HG02852 (cell line): ENCODE measurements around the gene CCDC90B.
"Not testable (repeated sequence)": the region's sequence is repeated elsewhere in the genome, so short reads cannot be mapped to it uniquely, and the experiment has no call there.

Experiments
- ATAC-seq: cut with Tn5 transposase; IDR thresholded peaks from one replicate; pipeline ENCODE4 v1.9.1; 2021; ENCODE audit warnings: mild to moderate bottlenecking, moderate library complexity; ENCODE audit not compliant: unreplicated experiment

Gene CCDC90B, protein sequence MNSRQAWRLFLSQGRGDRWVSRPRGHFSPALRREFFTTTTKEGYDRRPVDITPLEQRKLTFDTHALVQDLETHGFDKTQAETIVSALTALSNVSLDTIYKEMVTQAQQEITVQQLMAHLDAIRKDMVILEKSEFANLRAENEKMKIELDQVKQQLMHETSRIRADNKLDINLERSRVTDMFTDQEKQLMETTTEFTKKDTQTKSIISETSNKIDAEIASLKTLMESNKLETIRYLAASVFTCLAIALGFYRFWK

DNA sequence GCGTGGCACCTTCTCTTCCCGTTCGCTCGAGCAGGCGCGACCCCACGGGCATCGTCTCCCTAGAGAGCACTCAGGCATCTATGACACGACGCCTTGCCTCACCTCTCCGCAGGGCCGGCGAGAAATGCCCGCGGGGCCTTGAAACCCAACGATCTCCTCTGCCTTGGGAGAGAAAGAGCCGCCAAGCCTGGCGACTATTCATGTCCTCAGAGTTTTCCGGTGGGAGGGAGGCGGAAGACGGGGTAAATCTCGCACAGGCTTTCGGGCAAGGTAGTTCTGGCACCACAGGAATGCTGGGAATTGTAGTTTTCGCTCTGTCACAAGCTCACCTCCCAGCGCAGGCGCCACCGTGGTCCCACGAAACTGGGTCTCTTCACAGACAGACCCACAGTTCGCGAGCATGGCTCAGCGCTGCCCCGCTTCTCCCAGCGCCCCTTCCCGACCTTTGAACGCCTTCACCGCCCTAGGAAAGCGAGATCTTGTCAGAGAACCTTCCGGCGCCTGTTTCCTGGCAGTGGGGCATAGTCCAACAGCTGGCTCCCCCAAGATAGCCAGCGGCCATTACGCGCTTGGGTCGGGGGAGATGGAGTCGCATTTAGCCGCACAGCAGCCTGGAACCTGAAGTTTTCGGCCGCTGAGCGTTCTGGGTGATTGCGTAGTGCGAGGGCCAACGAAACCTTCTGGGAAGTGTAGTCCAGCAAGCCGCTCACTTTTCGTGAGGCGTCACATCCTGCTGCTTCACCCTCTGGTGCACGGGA is at the start of gene CCDC90B:
CCDC90B (minus strand) TSS at position 597 of the 758 bp plus-strand sequence; CDS start at position 202, 395 bp downstream.
- ATAC-seq = peak; percentile 87

DNA sequence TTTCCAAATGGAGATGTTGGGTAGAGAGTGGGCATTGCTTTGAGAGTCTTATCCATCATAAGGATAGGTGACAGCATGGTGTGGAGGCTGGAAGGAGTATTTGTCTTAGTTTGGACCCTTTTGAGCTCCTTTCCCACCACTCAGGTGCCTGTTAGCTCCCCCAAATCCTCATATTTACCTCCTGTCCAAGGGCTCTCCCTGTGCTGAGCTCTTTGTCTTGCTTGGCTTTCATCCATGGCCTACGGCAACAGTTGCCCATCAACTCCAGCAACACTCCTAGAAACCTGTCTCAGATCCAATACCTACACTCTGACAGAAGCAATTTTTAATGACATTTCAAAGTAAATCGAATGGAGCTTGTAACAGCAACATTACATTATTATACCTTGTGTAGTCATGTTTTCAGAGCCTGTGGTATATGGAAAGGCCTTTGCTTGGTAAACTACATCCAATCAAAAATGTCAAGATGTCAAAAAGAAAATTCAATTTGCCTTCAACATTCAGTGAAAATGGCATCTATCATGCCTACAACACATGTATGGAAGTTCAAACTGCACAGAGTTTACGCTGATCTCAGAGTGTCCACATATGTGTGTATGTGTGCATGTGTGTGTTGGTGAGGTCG is 49.4 kb upstream of the CCDC90B start:
- ATAC-seq = no peak

DNA sequence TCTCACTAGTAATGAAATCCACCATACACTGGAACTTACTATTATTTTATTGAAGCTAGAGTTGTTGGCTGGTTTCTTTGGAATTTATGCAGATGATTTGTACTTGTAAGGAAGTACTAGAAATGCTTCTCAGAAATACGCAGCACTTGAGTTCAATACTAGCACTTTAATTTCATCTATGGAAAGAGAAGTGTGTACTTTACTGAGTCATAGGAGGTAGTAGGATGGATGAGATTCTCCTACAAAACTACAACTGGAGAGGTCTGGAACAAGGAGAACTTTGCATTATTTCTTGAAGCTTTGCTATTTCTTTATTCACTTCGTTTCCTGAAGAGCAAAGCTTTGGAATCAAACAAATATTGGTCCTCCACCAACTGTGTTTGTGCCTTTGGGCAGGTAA is 44.1 kb upstream of the CCDC90B start:
- ATAC-seq = no peak

DNA sequence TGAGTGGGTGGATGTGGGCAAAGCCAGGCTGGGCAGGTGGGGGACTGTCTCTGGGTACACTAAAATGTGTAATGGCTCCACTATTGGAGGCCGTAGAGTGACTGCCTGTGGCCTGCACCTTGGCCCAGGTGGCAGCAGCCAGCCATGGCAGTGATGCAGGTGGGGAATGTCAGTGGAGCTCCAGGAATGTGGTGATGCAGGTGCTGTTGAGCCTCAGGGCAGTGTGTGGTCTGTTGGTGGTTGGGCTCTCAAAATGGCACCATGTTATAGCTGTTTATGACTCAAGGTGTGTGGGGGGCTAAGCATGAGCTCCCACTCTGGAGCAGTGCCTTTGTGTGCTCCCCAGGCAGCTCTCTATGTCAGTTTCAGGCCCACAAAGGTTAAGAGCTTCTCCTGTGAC is 40.2 kb upstream of the CCDC90B start:
- no peak for ATAC-seq

DNA sequence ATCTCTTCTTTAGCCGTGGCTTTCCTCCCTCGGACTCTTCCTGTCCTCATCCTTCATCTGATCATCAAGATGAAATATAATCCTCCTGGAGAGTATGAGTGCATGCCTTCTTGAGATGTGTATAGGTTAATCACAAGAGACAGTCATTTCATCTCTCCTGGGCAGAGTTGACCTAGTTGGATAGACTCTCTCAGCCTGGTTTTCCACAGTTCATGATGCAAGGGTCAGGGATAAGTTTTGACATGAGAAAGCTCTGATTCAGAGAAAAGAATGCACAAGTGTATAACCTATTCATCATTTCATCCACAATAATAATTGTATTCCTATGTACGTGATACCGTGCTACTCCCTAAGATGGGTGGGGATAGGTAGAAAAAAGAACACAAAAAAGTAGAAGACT is 33.2 kb upstream of the CCDC90B start:
- ATAC-seq = no peak

DNA sequence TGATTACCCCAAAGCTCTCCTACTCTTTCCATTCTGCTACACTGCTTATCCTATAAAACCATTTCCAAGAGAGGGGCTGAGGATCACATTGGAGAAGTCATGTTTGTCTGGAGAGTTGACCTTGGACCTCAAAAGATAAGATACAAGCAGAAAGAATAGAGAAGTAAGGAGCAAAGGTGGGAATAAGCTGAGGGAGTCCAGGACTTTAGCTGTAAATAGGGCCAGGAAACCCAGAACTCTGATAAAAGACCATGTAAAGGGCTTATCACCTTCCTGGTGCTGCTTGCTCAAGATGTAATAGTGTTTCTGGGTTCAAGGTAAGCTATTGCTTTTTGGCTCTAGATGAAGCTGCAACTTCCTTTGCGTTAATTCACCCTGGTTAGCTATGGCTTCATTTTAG is 32.8 kb upstream of the CCDC90B start:
- ATAC-seq = no peak

DNA sequence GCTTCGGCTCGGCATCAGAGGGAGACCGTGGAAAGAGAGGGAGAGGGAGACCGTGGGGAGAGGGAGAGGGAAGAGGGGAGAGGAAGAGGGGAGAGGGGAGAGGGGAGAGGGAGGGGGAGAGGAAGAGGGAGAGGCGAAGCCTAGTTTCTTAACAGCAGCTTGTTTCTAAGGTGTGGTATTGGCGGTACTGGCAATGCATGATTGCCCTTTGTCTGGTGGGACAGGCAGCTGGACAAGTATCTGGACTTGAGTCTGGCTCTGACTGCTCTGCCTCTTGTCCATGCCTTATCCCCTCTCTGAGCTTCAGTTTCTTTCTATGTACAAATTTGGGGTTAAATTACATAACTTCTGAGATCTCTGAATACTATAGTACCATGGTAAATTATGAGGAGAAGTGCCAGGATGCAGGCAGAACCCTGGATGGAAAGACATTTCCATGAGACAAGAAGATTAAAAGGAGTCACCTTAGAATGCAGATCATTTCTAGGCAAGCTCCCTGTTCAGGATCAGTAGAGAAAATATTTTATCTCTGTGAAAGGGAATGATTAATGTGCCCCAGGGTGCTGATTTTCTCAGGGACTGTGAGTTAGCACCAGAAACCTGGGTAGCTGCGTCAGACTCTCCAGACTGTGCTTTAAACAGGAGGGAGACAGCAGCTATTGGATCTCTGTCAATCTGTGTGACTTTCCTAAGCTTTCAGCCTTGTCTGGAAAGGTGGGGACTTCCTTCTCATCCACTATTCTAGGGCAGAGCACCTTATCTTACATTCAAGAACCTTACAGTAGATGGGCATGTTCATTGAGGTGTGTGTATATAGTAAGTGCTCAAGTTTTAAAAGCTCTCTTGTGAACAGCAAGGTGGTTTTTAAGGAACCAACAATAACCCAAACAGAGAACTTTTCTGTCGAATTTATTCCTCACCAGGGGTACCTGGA is 31.9 kb upstream of the CCDC90B start:
- ATAC-seq = no peak

DNA sequence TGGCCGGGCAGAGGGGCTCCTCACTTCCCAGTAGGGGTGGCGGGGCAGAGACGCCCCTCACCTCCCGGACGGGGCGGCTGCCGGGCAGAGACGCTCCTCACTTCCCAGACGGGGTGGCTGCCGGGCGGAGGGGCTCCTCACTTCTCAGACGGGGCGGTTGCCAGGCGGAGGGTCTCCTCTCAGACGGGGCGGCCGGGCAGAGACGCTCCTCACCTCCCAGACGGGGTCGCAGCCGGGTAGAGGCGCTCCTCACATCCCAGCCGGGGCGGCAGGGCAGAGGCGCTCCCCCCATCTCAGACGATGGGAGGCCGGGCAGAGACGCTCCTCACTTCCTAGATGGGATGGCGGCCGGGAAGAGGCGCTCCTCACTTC is 30.7 kb upstream of the CCDC90B start:
- not testable (repeated sequence) for ATAC-seq

DNA sequence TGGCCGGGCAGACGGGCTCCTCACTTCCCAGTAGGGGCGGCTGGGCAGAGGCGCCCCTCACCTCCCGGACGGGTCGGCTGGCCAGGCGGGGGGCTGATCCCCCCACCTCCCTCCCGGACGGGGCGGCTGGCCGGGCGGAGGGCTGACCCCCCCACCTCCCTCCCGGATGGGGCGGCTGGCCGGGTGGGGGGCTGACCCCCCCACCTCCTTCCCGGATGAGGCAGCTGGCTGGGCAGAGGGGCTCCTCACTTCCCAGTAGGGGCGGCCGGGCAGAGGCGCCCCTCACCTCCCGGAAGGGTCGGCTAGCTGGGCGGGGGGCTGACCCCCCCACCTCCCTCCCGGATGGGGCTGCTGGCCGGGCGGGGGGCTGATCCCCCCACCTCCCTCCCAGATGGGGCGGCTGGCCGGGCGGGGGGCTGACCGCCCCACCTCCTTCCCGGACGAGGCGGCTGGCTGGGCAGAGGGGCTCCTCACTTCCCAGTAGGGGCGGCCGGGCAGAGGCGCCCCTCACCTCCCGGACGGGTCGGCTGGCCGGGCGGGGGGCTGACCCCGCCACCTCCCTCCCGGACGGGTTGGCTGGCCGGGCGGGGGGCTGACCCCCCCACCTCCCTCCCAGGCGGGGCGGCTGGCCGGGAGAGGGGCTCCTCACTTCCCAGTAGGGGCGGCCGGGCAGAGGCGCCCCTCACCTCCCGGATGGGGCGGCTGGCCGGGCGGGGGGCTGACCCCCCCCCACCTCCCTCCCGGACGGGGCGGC is 30.2 kb upstream of the CCDC90B start:
- not testable (repeated sequence) for ATAC-seq

DNA sequence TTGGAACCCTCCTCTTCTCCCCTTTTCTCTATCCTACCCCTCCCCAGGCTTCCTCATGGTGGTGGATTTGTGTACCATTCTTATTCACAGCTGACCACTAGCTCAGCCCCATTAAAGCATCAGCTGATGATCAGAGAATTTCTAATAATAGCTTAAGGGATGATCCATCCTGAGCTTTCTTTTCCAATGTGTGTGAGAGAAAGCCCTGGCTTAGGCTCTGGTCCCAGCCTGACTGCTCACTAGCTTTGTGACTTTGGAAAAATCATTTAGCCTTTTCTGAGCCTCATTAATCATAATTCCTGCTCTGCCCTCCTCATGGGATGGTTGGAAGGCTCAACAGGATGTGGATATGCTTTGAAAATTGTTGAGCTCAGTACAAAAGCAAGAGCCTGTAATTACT is 26.3 kb upstream of the CCDC90B start:
- no peak for ATAC-seq

DNA sequence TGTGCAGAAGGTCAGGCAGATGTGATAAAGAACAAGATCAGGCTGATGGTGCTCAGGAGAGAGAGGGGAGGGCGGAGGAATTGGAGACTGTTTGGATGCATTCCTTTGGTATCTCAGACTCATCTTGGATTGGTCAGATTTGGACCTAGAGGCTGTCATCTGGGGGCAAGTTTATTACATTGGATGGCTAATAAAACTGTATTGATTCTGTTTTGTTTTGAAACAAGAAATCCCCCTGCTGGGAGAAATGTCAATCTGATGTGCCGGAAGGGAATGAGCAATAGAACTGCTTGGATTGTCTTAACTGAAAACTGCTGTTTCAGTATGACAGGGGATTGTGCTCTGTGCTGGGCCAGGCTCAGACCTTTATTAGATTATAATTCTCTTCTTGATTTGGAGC is 25.5 kb upstream of the CCDC90B start:
- no peak for ATAC-seq

DNA sequence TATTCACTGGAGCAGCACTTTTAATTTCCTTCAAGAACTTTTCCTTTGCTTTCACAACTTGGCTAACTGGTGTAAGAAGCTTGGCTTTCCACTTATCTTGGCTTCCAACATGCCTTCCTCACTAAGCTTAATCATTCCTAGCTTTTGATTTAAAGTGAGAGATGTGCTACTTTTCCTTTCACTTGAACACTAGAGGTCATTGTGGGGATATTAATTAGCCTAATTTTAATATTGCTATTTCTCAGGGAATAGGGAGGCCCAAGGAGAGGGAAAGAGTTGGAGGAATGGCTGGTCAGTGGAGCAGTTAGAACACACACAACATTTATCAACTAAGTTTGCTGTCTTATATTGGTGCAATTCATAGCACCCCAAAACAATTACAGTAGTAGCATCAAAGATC is 24.6 kb upstream of the CCDC90B start:
- no peak for ATAC-seq

DNA sequence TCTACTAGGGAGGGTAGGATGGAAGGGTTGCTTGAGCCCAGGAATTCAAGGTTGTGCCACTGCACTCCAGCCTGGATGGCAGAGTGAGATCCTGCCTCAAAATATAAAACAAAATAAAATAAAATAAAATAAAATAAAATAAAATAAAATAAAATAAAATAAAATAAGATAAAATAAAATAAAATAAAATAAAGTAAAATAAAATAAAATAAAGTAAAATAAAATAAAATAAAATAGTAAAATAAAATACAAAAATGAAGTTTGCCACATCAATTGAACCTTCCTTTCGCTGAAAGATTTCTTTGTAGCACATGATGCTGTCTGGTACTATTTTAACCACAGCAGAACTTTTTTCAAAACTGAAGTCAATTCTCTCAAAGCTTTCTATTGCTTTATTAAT is 22.4 kb upstream of the CCDC90B start:
- ATAC-seq = not testable (repeated sequence)

DNA sequence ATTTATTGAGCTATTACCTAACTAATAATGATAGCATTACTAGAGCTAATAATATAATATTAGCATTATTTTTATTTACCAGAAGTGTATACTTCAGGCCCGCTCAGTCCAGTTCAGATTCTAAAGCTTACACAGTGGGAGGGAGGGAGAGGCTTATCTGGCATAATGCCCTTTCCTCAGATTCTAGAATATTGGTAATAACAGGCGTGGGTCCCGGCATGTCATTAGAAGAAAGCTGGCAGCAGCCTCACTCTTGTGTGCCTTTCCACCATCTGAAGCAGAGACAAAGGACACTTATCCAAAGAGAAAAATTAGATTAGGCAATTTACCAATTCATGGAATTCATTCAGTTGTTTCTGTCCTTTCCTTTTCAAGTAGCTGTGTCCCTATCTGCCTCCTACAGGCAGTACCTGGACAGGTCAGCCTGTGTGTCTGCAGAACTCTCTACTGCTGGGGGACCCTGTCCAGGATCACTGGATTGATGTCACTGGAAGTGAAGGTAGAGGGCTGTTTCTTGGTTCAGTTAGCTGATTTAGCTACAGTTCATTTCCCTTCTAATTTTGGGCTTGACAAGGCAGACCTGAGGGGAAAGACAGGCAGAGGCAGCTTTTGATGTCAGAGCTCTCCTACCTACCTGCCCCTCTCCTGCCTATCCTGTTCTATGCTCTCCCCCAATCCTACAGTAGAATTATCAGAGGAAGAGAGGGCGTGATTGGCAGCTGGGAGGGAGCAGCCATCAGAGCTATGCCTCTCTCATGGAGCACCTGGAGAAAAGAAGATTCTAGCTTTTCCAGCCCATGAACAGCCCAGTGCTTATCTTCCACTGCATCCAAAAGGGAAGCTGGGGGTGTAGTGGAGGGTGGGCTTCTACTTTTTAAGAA is 20.3 kb upstream of the CCDC90B start:
- ATAC-seq = no peak

DNA sequence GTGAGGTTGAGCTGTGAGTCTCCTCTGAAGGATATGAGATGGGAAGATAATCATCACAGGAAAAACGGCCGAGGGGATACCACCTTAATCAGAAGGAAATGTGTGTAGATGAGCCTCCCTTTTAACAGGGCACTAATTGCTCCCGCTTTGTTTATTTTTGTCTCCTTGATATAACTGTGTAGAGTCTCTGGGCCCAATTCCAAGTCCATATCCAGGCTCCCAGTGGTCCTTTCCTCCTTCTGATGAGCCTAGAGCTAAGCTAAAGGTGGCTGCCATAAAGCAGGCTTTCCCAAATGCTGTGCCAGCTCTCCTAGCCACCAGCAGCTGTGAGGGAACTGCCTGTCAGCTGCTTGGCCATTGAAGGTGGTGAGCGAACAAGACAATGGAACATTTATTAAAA is 17.1 kb upstream of the CCDC90B start:
- ATAC-seq = no peak

DNA sequence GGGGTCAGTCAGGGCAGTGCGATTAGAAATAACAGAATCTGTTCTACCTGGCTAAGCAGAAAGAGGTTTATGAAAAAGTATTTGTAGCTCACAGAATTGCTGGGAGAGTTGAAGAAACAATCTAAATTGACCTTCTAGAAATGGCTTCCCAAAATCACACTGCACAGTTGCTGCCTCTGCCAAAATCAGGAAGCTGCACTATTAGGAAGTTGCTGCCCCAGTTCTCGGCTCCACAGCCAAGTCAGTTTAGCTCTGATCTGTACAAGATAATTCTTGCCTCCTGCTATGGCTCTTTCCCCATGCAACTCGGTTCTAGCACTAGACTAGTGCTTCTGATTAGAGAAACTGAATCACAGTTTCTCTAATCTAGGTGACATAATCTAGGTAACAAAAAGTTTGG is 16.0 kb upstream of the CCDC90B start:
- no peak for ATAC-seq

DNA sequence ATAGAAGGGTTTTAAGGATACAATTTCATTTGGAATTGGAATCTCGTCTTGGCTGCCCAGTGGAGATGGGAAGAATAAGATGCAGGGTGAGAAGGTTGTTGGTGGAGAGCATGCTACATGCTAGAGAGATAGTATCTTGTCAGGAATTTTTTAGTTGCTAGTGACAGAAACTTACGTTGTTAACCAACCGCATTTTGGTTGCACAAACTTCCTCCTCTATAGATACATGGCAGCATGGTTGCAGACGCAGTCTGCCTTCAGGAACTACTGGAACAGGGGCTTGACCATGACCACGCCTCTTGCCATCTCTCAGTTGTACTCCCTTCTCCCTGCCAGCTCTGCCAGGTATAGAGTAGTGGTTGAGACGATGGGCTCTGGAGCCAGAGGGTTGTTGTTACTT is 13.5 kb upstream of the CCDC90B start:
- no peak for ATAC-seq

DNA sequence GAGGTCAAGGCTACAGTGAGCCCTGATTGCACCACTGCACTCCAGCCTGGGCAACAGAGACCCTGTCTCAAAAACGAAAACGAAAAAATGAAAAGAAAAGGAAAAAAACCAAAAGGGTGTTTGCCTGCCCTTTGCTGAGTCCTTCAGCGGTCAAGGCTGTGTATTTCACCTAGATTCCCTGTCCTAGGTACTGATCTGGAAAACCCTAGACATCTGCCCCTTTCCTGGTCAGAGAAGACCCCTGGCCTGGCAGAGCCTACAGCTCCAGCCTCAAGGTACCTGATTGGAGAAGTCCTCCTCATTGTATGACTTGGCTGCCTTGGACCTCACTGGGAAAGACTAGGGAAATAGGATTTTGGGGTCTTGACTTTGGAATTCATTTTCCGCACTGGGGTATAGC is 8.0 kb upstream of the CCDC90B start:
- ATAC-seq = no peak

DNA sequence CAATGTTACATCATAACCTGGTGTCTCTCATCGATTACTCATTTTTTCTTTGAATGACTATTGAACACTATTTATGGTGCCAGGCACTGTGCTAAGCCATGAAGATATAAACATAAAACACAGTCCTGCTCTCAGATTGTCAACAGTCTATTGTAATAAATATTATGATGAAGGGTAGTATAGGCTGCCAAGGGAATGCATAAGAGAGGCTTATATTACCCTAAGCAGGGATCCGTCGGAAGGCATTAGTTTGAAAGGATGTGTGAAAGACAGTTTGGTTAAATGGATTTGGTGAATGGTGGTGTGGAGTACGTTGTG is 7.2 kb upstream of the CCDC90B start:
- ATAC-seq = no peak
